GM19463 (cell line): ENCODE results near the gene CNTN2.

Experiments used
- ATAC-seq: cut with Tn5 transposase; IDR thresholded peaks from one replicate; pipeline ENCODE4 v1.9.1; 2021; ENCODE audit warnings: mild to moderate bottlenecking, moderate library complexity; ENCODE audit not compliant: unreplicated experiment

The CNTN2 gene

GRCh38 chr1:205052690-205053089 is 9.7 kb downstream of the CNTN2 start:
- ATAC-seq: no peak

GRCh38 chr1:205053296-205053695 is 10.3 kb downstream of the CNTN2 start:
- no peak for ATAC-seq

GRCh38 chr1:205054013-205054412 is 11.0 kb downstream of the CNTN2 start:
- ATAC-seq: no peak

GRCh38 chr1:205056188-205056611 is 13.2 kb downstream of the CNTN2 start:
- no peak for ATAC-seq

GRCh38 chr1:205056956-205057568 is 14.1 kb downstream of the CNTN2 start:
- no peak for ATAC-seq

- ATAC-seq: no peak
Measured at GRCh38 chr1:205057808-205058575, 15.0 kb downstream of the CNTN2 start.

GRCh38 chr1:205058853-205059252 is 15.8 kb downstream of the CNTN2 start:
- no peak for ATAC-seq

GRCh38 chr1:205059660-205060059 is 16.6 kb downstream of the CNTN2 start:
- ATAC-seq: no peak

GRCh38 chr1:205060746-205061145 is 17.7 kb downstream of the CNTN2 start:
- ATAC-seq: no peak

- no peak for ATAC-seq
Measured at GRCh38 chr1:205061227-205061626, 18.2 kb downstream of the CNTN2 start.

- ATAC-seq: no peak
Measured at GRCh38 chr1:205061665-205062069, 18.7 kb downstream of the CNTN2 start.

- ATAC-seq: no peak
Measured at GRCh38 chr1:205062319-205062718, 19.3 kb downstream of the CNTN2 start.

- no peak for ATAC-seq
Measured at GRCh38 chr1:205062895-205063294, 19.9 kb downstream of the CNTN2 start.

- ATAC-seq: no peak
Measured at GRCh38 chr1:205064301-205064700, 21.3 kb downstream of the CNTN2 start.

GRCh38 chr1:205064741-205065316 is 21.8 kb downstream of the CNTN2 start:
- no peak for ATAC-seq

GRCh38 chr1:205065666-205066065 is 22.7 kb downstream of the CNTN2 start:
- ATAC-seq: no peak

GRCh38 chr1:205066141-205066818 is 23.3 kb downstream of the CNTN2 start:
- ATAC-seq: no peak

- no peak for ATAC-seq
Measured at GRCh38 chr1:205067031-205067430, 24.0 kb downstream of the CNTN2 start.

GRCh38 chr1:205068001-205068400 is 25.0 kb downstream of the CNTN2 start:
- no peak for ATAC-seq

- no peak for ATAC-seq
Measured at GRCh38 chr1:205068457-205069040, 25.5 kb downstream of the CNTN2 start.
